Activated T-helper 17 cell treated with anti-CD3 and anti-CD28 coated beads, Interleukin-2, amount 50 U/mL, for 72 hours (primary cell): ENCODE data around the gene ZNF672. TPM values are rescaled to one million over a fixed set of nuclear protein-coding genes. Genes with fewer than 3 reads are reported as not detected.
"Not testable (repeated sequence)": the region's sequence is repeated elsewhere in the genome, so short reads cannot be mapped to it uniquely, and the experiment has no call there.

Source experiments
- ATAC-seq: fragments of 150-1000 bp; cut with Tn5 transposase; replicated peaks from 2 replicates; pipeline ENCODE4 v1.10.0; 2021; ENCODE audit warnings: mild to moderate bottlenecking, moderate library complexity
- H3K27ac Mint-ChIP-seq: one replicate; pipeline ENCODE4 v1.8.0; 2022; ENCODE audit warnings: mixed read lengths
- H3K27me3 Mint-ChIP-seq: one replicate; pipeline ENCODE4 v1.8.0; 2022; ENCODE audit warnings: mixed read lengths
- H3K36me3 Mint-ChIP-seq: one replicate; pipeline ENCODE4 v1.8.0; 2022; ENCODE audit warnings: low read depth, mild to moderate bottlenecking, mixed read lengths
- H3K4me1 Mint-ChIP-seq: one replicate; pipeline ENCODE4 v1.8.0; 2022; ENCODE audit warnings: mixed read lengths
- H3K4me3 Mint-ChIP-seq: one replicate; pipeline ENCODE4 v1.8.0; 2022; ENCODE audit warnings: mild to moderate bottlenecking, mixed read lengths
- H3K9me3 Mint-ChIP-seq: one replicate; pipeline ENCODE4 v1.8.0; 2022; ENCODE audit warnings: mixed read lengths
- total RNA-seq, 2 donors: library from RNA; stranded (reverse); gene quantifications; one replicate each; pipeline ENCODE4 v1.2.3, GENCODE V29; 2022

ZNF672 gene
- 10 to 100 TPM; 36.1 to 38.8 TPM for total RNA-seq

DNA sequence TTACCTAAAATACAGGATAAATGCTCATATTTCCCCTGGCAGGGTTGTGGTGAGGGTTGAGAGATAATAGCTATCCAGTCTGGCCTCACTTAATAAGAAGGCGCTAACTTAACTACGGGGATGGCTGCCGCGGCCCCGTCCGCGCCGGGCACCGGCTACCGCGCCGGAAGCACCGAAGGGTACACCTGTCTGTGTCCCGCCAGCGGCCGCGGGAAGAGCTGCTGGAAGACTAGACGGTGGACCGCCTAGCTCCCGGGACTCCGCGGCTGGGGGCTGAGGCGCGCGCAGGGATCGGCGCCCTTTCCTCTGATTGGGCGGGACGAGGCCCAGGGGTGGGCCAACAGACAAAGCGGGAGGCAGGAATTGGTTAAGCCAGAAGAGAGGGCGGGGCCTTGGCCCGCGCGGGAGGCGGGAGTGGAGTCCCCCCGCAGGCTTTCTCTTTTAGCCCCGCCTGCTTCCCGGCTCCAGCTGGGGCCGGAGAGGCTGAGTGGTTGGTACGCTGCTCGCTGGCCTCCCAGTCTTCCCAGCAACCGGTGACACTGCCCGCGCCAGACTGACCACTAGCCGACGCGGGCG lies at the start of gene ZNF672:
Gene ZNF672 (plus strand): TSS at position 444 of the 576 bp plus-strand sequence. CDS start 9,051 bp downstream, outside the sequence.
- Mint-ChIP-seq H3K27ac (peak within 1 kb of the TSS; percentile 90), H3K4me3 (no peak within 1 kb of the TSS), H3K36me3 (peaks cover 8% of the 10 kb centered on the region), H3K27me3 (no peaks in the 10 kb centered on the region), H3K4me1 (peaks cover 11% of the 10 kb centered on the region), H3K9me3 (no peaks in the 10 kb centered on the region)
- ATAC-seq, result peak; percentile 86

DNA sequence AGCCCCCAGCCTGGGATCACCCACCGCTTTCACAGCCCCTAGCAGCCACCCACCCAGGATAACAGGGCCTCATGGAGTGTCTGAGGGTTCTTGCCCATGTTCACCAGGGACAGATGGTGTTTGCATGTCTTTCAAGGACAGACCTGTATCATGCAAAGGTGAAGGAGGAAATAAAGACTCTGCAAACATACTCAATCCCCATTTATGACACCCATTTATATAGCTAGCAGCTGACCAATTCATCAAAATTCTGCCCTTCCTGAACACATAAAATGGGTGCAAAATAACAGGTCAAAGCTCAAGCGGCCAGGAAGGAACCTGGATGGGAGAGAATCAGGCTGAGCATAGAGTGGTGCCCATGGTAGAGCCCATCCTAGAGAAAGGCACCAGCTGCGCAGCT lies 49.7 kb upstream of the ZNF672 start:
- Mint-ChIP-seq H3K27me3 (peaks cover 10% of the 10 kb centered on the region), H3K4me3 (no peak overlapping the region), H3K36me3 (no peaks in the 10 kb centered on the region), H3K27ac (no peak overlapping the region), H3K9me3 (no peaks in the 10 kb centered on the region), H3K4me1 (no peaks in the 10 kb centered on the region)
- no peak for ATAC-seq

DNA sequence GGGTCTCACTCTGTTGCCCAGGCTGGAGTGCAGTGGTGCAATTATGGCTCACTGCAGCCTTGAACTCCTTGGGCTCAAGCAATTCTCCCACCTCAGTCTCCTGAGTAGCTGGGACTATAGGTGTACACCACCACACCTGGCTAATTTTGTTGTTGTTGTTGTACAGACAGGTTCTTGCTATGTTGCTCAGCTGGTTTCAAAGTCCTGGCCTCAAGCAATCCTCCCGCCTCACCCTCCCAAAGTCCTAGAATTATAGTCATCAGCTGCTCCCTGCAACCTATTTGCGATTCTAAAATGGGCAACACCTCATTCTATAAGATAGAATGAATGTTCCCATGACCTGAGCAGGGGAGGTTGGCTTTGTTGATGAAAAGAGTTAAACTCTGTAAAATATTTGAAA lies 48.7 kb upstream of the ZNF672 start:
- H3K4me3 Mint-ChIP-seq, ATAC-seq, H3K36me3 Mint-ChIP-seq, H3K4me1 Mint-ChIP-seq, H3K27ac Mint-ChIP-seq, H3K9me3 Mint-ChIP-seq: not testable (repeated sequence)
- peaks cover 13% of the 10 kb centered on the region for H3K27me3 Mint-ChIP-seq

DNA sequence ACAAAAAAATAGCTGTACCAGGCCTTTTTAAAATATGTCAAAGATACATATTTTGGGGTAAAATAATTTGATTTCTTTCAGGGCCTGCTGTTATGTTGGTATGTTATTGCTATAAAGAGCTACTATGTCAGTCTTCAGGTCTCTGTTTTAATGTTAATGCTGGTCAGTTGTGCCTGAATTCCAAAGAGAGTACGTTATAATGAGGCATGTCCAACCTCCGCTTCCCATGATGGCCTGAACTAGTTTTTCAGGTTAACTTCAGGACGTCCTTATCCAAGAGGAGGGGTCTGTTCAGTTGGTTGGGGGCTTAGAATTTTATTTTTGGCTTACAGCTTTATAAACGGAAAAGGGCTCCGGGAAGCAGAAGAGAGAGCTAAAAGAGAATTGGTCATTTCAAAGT lies 47.6 kb upstream of the ZNF672 start:
- no peak overlapping the region for H3K27ac Mint-ChIP-seq
- peaks cover 6% of the 10 kb centered on the region for H3K9me3 Mint-ChIP-seq
- no peak overlapping the region for H3K4me3 Mint-ChIP-seq
- no peaks in the 10 kb centered on the region for H3K36me3 Mint-ChIP-seq
- peaks cover 13% of the 10 kb centered on the region for H3K27me3 Mint-ChIP-seq
- no peak for ATAC-seq
- H3K4me1 Mint-ChIP-seq, result no peaks in the 10 kb centered on the region

DNA sequence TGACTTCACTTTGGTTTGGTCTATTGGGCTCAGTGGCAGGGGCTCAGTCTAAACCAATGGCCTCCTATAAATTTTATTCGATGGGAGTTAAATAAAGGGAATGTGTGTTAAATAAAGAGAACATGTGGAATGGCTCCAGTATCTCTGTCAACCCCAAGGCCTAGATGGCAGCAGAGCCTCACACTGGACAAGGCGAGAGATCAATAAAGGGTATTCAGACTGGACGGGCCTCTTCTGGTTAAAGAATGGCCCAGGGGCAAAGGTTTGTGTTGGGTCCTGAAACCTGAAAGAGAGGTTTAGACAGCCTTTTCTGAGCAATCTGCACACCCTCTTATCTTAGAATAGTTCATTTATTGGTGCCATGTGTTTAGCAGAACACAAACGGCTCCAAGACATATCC lies 47.0 kb upstream of the ZNF672 start:
- Mint-ChIP-seq H3K27me3 (peaks cover 13% of the 10 kb centered on the region), H3K27ac (no peak overlapping the region), H3K4me3 (no peak overlapping the region), H3K36me3 (no peaks in the 10 kb centered on the region), H3K4me1 (no peaks in the 10 kb centered on the region), H3K9me3 (peaks cover 6% of the 10 kb centered on the region)
- no peak for ATAC-seq

DNA sequence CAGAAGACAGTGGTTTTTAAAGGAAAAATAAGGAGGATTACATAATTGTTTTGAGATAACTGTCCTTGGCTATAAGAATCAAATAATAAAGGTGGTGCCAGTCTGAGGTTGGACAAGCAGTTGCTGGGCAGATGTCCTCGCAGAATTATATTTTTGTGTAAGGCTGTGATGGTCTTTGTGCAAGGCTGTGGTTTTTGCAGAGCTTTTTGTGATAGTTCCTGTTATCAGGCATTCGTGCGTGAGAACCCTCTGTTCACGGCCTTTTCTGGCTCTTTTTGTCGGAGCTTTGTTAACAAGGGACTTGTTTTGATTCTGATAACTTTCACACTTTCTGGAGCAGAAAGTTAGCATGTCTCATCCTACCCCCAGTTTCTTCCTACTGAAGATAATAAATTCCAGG lies 45.7 kb upstream of the ZNF672 start:
- Mint-ChIP-seq H3K4me1 (no peaks in the 10 kb centered on the region), H3K36me3 (no peaks in the 10 kb centered on the region), H3K4me3 (no peak overlapping the region), H3K9me3 (peaks cover 6% of the 10 kb centered on the region), H3K27ac (no peak overlapping the region), H3K27me3 (peaks cover 13% of the 10 kb centered on the region)
- no peak for ATAC-seq

DNA sequence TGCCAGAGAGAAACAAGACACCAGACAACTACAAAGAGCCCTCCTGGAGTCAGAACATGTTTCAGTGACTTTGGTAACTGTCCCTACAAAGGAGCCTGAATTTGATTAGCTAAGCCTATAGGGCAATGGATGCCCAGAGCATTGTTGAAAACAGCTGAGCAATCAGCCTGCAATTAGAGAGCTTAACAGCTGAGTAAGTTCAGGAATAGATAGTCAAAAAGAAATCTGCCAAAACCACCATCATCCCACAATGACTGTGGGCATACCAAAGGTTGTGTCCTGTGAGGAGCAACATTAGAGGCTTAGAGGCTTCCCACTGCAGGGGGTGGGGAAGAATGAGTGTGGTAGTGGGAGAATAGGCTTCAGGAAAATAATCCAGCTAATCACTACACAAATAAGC lies 44.4 kb upstream of the ZNF672 start:
- no peak overlapping the region for H3K4me3 Mint-ChIP-seq
- H3K27ac Mint-ChIP-seq, result peak overlapping the region; percentile 6
- ATAC-seq, result peak; percentile 88
- peaks cover 6% of the 10 kb centered on the region for H3K9me3 Mint-ChIP-seq
- no peaks in the 10 kb centered on the region for H3K4me1 Mint-ChIP-seq
- H3K36me3 Mint-ChIP-seq, result no peaks in the 10 kb centered on the region
- H3K27me3 Mint-ChIP-seq, result peaks cover 13% of the 10 kb centered on the region

DNA sequence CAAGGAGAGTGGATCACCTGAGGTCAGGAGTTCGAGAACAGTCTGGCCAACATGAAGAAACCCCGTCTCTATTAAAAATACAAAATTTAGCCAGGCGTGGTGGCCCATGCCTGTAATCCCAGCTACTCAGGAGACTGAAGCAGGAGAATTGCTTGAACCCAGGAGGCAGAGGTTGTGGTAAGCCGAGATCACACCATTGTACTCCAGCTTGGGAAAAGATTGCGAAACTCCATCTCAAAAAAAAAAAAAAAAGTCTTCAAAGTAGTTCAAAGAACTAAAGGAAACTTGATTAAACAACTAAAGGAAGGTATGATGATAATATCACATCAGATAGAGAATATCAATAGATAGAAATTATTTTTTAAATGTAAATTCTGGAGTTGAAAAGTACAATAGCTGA lies 43.4 kb upstream of the ZNF672 start:
- not testable (repeated sequence) for H3K4me3 Mint-ChIP-seq, H3K9me3 Mint-ChIP-seq
- peaks cover 13% of the 10 kb centered on the region for H3K27me3 Mint-ChIP-seq

DNA sequence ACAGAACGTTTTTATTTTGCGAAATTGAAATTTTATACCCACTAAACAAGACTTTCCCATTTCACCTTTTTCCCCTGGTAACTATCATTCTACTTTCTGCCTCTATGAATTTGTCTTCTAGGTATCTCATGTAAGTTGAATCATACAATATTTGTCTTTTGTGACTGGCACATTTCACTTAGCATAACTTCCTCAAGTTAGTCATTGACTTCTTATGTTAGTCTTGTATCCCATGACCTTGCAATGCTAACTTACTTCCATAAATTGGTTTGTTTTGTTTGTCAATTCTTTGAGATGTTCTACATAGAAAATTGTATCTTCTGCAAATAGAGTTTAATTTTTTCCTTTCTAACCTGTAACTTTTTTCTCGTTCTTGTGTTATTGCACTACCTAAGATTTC lies 39.2 kb upstream of the ZNF672 start:
- no peak for ATAC-seq

More for the DNA sequence above, 43.4 kb upstream of the ZNF672 start:
- H3K4me1 Mint-ChIP-seq, ATAC-seq, H3K27ac Mint-ChIP-seq, H3K36me3 Mint-ChIP-seq: not testable (repeated sequence)

DNA sequence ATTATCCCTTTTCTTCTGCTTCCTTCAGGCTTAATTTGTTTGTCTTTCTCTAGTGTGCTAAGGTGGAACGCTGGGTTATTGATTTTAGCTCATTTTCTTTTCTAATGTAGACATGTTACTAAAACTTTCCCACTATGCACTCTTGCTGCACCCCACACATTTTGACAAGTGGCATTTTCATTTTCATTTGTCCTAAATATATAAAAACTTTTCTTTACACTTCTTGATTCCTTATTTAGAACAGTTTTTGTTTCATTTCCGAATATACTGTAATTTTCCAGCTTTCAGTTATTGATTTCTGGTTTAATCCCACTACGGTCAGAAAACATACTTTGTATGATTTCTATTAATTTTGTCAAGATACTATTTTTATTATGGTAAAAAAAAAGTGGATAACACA lies 37.6 kb upstream of the ZNF672 start:
- Mint-ChIP-seq H3K4me1 (peaks cover 3% of the 10 kb centered on the region), H3K27me3 (peaks cover 26% of the 10 kb centered on the region), H3K27ac (no peak overlapping the region), H3K36me3 (no peaks in the 10 kb centered on the region), H3K4me3 (no peak overlapping the region), H3K9me3 (no peaks in the 10 kb centered on the region)
- ATAC-seq, result no peak

More for the DNA sequence above, 39.2 kb upstream of the ZNF672 start:
- Mint-ChIP-seq H3K9me3 (peaks cover 4% of the 10 kb centered on the region), H3K27me3 (peaks cover 25% of the 10 kb centered on the region), H3K27ac (no peak overlapping the region), H3K4me1 (no peaks in the 10 kb centered on the region), H3K36me3 (no peaks in the 10 kb centered on the region), H3K4me3 (no peak overlapping the region)

DNA sequence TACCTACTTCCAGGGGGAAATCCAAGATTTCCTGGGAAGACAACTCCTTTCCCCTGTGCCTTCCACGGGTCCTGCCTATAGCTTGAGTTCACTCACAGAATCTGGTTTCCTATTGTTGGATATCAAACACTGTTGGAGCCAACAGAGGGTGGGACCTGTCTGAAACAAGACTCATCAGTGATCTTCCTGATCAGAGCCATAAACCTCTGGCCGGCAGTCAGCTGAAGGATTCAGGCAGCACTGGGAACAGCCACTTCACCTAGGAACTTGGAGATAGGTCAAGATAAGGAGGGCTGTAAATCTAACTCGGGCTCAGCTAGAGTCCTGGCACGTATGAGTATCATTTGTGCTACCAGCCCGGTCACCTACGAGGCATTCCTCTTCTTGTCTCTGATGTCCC lies 35.6 kb upstream of the ZNF672 start:
- Mint-ChIP-seq H3K27me3 (peaks cover 19% of the 10 kb centered on the region), H3K36me3 (no peaks in the 10 kb centered on the region), H3K9me3 (no peaks in the 10 kb centered on the region), H3K4me3 (no peak overlapping the region), H3K27ac (no peak overlapping the region), H3K4me1 (peaks cover 7% of the 10 kb centered on the region)
- ATAC-seq, result no peak

DNA sequence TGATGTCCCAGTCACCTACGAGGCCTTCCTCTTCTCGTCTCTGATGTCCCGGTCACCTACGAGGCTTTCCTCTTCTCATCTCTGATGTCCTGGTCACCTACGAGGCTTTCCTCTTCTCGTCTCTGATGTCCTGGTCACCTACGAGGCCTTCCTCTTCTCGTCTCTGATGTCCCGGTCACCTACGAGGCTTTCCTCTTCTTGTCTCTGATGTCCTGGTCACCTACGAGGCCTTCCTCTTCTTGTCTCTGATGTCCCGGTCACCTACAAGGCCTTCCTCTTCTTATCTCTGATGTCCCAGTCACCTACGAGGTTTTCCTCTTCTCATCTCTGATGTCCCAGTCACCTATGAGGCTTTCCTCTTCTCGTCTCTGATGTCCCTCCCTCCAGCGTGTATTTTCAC lies 34.5 kb upstream of the ZNF672 start:
- H3K4me1 Mint-ChIP-seq, H3K9me3 Mint-ChIP-seq, H3K36me3 Mint-ChIP-seq, H3K4me3 Mint-ChIP-seq, H3K27ac Mint-ChIP-seq, ATAC-seq: not testable (repeated sequence)
- peaks cover 16% of the 10 kb centered on the region for H3K27me3 Mint-ChIP-seq

DNA sequence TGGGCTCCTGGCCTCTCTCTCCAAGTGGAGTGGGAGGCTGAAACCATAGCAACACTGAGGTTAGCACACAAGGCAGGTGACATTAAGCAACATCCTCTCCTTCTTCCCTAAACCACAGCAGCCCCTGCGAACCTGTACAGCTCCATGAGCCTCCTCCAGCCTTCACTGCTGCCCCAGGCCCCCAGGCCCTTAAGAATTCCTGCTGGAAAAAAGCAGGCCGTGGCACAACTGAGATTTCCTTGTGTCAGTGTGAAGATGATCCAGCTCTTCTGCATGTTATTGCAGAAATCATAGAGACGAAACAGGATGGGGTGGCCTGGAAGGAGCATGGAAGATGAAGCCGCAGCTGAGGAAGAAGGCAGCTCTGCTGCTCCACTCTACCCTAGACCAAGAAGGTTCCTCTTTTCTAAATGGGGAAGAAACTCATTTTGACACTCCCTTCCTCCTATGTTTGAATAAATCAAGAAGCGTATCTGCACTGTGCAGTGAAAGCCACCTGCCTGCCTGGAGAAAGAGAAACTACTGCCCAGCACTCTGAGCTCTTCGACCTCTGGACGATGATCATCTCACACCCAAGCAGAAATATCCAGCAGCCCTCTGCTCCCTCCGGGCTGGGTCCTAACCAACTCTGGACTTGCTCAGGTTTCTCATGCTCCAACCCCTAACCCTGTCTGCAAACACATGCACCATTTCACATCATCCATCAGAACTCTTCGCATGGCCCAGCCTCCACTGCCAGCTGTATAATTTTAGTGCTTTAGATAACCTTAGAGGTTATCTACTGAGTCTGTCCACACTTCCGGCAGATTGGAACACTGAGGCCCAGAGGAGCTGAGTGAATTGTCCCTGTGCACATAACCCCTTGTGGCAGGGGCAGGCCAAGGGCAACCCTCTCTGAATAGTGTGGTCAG lies 33.0 kb upstream of the ZNF672 start:
- peak overlapping the region; percentile 58 for H3K27ac Mint-ChIP-seq
- no peak for ATAC-seq
- no peaks in the 10 kb centered on the region for H3K9me3 Mint-ChIP-seq
- no peaks in the 10 kb centered on the region for H3K36me3 Mint-ChIP-seq
- peaks cover 7% of the 10 kb centered on the region for H3K4me1 Mint-ChIP-seq
- H3K4me3 Mint-ChIP-seq, result no peak overlapping the region
- H3K27me3 Mint-ChIP-seq, result peaks cover 16% of the 10 kb centered on the region

DNA sequence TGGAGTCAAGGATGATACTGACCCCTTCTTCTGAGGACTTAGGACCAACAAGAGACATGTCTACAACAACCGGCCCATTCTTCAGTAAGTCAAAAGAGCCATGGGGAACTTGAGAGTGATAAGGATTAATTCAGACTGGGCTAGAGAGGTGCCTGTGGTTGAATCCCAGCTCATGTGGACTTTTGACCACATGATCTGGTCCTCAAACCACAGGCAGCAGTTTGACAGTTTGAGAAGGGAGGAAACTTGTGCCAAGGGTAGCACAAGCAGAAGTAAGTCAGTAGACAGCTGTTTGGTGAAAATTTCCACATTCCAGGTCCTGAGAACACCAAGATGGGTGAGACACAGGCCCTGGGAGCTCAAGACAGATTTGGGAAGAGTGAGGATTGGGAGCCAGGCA lies 32.1 kb upstream of the ZNF672 start:
- no peaks in the 10 kb centered on the region for H3K36me3 Mint-ChIP-seq
- H3K9me3 Mint-ChIP-seq, result no peaks in the 10 kb centered on the region
- no peak overlapping the region for H3K27ac Mint-ChIP-seq
- peaks cover 7% of the 10 kb centered on the region for H3K4me1 Mint-ChIP-seq
- H3K4me3 Mint-ChIP-seq, result no peak overlapping the region
- peaks cover 12% of the 10 kb centered on the region for H3K27me3 Mint-ChIP-seq
- ATAC-seq, result no peak

DNA sequence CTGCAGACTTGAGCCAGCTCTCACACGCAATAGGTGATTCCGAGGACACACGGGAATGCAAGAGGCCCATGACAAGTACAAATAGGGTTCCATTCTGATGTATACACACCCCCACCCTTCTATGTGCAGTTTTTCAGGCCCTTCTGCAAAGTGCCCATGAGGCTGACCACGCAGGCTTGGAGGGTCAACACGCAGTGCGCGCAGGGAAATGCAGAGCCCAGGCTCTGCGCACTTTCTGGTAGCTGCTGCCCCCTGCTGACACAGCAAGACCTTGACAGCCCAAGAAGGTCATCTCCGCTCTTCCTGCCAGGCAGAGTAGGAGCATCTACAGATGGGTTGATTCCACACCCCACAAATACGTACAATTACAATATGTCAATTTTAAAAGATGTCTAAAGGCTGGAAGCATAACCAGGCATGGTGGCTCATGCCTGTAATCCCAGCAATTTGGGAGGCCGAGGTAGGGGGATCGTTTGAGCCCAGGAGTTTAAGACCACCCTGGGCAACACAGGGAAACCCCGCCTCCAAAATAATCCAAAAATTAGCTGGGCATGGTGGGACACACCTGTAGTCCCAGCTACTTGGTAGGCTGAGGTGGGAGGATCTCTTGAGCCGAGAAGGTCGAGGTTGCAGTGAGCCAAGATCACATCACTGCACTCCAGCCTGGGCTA lies 30.8 kb upstream of the ZNF672 start:
- Mint-ChIP-seq H3K4me3 (no peak overlapping the region), H3K27me3 (peaks cover 8% of the 10 kb centered on the region), H3K9me3 (no peaks in the 10 kb centered on the region), H3K27ac (no peak overlapping the region), H3K4me1 (peaks cover 7% of the 10 kb centered on the region), H3K36me3 (peaks cover 7% of the 10 kb centered on the region)
- ATAC-seq, result peak; percentile 85
